RPMI7951 (cell line): ENCODE results near the gene HTRA3. TPM values are rescaled to one million over a fixed set of nuclear protein-coding genes. Genes with fewer than 3 reads are reported as not detected.

ENCODE experiments used
- DNase-seq: peaks from one replicate; pipeline ENCODE4 v3.0.0-alpha.2; 2012; ENCODE audit warnings: low read depth
- total RNA-seq: library from RNA; depleted of rRNA; stranded (reverse); fragments of >200 nt; shearing (Covaris generic); gene quantifications from 2 replicates; pipeline ENCODE4 v1.2.3, GENCODE V29; 2014

HTRA3 gene
- total RNA-seq, 1 experiment from 2014 or later: 7.8 TPM

DNA sequence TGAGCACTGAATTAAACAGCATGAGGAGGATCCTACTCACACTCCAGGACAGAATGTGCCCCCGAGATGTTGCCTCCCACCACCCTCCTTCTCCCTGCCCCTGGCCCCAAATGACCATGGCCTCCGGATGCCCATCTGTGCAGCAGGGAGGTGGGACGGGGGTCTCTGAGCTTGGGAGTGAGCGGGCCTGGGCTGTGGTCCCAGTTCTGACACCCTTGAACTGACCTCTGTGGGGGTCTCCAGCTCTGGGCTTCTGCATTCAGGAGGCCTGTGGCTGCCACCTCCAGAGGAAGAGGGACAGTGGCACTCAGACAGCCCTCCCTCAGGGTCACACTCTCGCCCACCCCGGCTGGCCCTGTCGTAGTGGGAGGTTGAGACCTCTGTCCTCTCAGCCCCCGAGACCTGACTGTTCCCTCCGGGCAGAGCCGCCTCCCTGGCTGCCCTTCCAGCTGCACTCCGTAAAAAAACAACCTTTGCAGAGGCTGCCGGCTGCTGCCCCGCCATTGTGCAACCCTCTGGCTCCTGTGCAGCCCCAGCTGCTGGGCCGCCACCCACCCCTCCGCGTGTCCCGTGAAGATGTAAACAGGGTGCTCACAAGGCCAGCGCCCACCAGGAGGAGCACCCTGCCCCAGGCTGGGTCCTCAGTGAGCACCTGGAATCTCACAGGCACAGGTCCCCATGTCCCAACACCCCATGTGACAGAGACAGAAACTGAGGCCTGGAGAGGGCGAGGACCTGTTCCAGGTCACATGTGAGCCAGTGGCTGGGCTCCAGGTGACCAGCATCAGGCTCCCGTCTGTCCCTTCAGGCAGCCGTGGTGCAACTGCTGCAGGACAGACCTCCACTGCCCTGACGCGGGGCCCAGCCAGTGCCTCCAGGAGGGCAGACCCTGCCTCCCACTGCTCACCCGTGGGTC is 39.6 kb downstream of the HTRA3 start:
- no peak for DNase-seq

DNA sequence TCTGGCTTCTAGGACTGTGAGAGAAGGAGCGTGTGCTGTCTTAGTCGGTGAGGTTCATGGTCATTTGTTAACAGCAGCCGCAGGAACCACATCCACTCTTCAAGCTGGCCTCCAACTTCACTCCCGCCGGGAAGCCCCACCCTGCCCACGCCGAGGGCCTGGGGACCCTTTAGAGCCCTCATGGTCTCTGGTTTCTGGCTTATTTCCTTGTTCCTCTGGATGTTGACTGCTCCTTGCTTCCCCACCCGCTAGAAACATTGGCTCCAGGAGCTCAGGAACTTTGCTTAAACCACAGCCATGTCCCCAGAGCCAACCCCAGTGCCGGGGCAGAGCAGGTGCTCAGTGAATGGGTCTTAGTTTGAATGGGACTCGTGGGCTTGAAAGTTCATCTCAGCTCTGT is 40.8 kb downstream of the HTRA3 start:
- DNase-seq: no peak

DNA sequence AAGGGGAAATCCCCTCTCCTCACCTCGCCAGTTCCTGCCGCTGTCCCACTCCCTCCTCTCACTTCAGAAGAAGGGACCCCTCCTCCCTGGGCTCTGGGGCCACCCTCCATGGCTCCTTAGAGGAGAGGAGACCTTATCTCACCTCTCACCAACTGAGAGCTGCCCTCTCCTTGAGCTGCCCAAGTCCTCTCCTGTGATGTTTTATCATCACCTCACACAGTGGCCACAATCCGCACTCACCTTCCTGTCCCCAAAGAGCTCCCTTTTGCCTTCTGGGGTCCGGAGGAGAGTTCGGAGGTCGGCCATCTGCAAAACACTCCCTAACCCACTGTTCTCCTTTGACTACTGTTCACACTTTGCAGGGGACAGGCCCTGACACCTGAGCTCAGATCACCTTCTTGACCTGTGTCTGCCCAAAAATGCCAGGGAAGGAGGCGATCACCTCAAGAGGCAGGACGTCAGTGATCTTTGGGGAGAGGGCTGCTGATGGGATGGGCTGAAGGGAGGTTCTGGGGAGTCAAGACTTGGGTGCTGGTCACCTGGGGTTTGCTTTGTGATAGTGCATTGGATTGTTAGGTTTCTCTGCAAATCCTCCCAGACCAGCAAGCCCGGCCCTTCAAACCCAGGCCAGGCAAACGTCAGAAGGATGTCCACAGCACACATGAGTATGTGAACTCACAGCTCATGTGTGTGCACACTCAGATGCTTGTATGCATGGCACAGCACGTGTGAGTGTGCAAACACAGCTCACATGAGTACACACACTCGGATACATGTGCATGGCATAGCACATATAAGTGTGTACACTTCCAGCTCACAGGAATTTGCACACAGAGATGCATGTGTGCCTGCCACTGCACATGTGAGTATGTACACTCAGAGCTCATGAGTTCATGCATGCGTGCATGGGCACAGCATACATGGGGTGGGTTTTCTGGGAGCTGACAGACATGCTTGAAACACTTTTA is 41.8 kb downstream of the HTRA3 start:
- no peak for DNase-seq

DNA sequence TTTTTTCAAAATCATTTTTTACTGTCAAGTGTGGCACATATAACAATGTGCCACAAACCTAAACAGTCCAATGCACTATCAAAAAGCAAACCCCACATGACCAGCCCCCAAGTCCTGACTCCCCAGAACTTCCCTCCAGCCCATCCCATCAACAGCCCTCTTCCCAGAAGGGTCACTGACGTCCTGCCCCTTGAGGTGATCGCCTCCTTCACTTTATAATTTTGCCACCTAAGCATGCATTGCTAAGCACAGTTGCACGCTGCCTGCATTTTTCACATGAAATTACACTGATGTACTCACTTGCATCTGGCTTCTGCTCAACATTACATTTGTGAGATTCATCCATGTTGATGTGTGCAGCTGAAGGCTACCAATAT is 42.5 kb downstream of the HTRA3 start:
- no peak for DNase-seq

DNA sequence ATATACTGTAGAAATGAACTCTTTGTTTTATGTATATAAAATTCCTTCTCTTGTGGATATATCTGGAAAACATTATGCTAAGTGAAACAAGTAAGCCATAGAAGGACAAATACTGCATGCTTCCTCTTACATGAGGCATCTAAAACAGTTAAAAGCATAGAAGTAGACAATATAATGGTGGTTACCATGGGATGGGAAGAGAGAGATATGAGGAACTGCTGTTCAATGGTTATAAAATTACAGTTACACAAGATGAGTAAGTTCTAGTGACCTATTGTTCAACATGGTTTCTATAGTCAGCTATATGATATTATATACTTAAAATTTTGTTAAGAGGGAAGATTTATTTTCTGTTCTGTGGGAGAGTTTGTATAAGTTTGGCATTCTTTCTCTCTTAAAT is 43.4 kb downstream of the HTRA3 start:
- no peak for DNase-seq

DNA sequence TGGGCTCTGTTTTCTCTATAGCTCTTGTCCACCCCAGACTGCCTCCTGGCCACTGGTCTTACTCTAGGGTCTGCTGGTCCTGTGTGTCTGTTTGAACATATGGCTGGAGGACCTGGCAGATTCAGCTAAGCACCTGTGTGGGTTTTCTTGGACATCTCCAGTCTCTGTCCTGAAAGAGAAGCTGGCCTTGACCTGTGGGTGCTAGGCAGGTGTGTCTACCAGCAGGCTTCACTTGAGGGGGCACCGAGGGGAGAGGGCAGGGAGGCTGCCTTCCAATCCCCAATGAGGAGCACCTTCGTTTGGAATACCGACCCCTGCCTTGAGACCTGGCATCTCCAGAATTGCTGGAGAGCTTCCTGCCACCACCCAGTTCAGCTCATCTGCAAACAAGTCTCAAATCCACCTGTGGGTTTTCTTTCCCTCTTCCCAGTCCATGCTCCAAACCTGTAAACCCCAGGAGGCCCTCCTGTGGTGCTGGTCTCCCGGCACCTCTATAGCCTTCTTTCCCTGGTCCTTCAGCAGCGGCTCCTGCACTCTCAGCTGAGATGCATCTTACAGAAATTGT is 45.2 kb downstream of the HTRA3 start:
- DNase-seq: no peak

DNA sequence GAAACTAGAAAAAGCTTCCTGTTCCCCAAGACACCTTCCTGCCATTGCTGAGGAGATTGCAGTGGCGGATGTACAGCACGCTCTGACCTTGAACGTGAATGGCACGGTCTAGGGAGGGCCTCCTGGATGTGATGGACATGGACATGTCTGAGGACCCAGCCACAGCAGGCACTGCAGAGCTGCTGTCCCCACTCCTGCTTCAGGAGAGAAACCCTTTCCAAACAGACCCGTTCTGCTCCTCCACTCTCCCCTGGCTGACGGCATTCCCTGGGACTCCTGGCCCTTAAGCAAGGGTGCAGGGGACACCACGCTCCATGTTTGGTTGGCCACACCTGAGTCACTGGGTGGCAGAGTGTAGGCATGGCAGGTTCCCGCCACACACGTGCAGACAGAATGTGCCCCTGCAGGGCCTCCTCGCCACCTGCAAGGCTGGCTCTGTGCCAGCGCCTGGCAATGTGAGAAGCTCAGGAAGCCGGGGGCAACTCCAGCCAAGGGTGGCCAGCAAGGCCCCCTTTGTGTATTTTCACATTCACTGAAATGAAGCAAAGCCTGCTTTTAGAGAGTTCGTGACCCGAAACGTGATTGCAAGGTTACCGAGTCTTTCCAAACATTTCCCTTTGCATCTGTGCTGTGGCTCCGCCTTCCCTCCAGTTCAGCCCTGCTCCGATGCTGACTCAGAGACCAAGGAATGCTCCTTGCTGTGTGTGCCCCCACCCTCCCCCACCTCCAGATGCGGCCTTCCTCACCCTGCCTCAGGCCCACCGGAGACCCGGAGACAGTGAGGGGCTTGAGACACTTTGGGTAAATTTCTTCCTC is 46.1 kb downstream of the HTRA3 start:
- peak; percentile 81 for DNase-seq

DNA sequence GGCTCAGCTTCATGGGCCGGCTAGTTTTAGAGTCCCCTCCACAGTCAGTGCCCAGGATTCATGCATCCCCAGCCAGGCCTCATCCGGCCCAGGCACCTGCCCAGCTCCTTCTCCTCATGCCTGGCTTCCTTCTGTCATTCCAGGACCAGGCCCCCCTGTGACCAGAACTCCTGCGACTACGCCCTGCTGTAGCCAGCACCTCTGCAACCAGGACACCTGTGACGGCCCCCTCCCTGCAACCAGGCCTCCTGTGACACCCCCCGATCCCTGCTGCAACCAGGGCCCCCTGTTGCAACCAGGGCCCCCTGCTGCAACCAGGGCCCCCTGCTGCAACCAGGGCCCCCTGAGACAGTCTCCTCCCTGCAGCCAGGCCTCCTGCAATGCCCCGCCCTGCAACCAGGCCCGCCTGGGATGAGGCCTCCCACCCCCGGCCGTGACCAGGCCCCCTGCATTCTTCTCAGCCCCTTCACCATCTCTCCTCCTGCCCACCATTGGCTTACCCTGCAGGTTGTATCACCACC is 46.8 kb downstream of the HTRA3 start:
- DNase-seq: no peak

DNA sequence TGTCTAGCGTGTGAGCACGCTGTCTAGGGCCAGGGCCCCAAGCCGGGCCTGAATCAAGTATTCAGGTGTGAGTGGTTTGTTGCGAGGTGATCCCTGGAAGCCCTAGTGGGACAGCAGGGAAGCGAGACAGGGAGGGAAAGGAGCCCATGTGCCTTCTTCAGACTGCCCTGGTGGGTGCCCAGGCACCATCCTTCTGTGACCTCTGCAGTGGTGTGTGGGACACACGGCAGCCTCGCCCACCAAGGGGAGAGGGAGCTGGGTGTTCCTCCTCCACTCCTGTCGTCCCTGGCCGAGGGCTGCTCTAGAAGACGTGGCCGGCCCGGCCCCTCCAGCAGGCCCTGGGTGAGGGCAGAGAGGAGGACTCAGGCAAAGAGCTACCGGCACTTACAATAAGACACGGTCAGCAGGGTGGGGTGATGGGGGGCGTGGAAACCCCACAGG is 47.4 kb downstream of the HTRA3 start:
- DNase-seq: no peak

DNA sequence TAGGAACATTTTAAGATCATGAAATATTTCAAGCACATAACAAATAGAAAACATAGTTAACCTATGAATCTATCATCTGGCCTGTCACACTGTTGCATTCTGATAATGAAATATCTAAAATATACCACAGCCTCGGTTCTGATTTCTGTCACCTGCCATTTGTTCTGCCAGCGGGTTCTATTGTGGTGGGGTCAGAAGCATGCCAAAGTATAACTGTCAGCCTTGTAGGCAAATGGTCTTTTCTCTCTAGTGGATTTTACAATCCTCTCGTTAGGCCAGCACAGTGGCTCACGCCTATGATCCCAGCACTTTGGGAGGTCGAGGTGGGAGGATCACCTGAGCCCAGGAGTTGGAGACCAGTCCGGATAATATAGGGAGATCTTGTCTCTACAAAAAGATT is 47.9 kb downstream of the HTRA3 start:
- DNase-seq: no peak

DNA sequence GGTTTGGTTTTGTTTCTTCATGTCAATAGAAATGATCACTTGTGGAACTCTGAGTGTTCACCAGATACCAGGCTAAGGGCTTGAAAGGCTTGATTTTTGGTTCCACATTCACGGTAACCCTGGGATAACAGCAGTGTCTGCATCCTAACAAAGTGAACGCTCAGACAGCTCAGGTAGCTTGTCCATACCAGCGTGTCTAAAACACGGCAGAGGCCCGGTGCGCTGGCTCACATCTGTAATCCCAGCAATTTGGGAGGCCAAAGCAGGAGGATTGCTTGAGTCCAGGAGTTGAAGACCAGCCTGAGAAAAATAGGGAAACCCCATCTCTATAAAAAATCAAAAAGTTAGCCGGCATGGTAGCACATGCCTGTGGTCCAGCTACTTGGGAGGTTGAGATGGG is 49.0 kb downstream of the HTRA3 start:
- no peak for DNase-seq

DNA sequence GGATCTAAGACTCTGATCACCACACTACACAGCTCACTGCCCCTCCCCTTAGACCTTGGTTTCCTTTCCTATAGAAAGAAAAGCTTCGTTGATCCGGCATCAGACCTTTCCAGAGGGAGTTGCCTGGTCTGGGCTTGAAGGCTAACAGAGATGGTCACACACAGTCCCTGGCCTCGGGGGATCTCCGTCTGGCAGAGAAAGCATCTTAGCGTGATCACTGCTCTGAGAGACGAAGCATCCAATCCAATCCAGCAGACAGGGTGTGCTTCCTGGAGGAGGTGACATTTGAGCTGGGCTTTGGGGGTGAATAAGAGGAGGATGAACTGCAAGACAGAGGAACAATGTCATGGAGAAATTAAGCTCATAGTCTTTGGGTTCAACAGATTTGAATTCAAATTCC is 49.5 kb downstream of the HTRA3 start:
- no peak for DNase-seq

DNA sequence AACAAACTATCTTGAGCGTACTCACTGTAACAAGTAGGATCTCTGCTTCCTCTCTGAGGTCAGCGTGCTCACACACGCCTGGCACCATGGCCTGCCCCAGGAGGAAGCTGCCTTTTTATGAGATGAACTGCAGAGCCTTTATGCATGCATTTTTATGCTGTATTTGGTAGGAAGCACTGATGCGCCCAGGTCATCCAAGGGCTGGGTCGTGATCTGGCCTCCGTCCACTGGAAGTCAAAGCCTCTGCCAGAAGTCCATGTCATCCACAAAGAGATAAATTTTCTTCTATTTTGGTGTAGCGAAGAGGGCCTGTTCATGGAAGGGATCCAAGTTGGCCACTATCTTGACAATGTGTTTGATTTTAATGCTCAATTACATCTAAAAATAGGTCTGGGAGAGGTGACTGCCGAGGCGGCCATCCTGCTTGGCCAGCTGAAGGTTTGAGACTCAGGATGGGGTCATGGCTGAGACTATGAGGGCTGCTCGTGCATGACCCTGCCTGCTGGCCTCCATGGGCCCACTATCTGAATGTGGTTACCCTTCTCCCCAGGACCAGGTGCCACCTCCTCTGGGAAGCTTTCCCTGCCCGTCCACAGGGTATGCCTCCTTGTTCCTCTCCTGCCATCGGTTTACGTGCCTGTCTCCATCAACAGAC is 50.3 kb downstream of the HTRA3 start:
- no peak for DNase-seq

DNA sequence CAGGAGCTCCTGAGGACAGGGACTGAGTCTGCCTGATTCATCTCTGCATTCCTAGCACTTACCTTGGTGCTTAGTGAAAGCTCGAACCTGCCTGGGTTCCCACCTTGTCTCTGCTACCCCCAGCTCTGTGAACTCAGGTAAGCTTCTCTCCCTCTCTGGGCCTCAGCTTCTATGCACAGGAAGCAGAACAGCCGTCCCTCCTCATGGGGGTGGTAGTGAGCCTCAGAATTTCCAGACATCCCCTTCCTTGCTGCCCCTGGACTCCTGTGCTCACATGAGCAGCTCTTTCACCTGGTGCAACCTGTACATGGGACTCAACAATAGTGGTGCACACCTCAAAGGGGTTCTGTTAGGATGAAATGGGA is 50.8 kb downstream of the HTRA3 start:
- DNase-seq: no peak

DNA sequence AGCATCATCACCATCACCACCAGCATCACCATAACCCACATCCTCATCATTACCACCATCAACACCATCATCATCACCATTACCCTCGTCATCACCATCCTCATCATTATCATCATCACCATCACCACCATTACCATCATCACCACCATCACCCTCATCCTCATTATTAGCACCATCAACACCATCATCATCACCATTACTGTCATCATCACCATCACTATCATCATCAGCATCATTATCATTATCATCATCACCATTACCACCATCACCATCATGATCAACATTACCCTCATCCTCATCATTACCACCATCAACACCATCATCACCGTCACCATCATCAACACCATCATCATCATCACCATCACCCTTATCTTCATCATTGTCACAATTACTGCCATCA is 51.7 kb downstream of the HTRA3 start:
- no peak for DNase-seq

DNA sequence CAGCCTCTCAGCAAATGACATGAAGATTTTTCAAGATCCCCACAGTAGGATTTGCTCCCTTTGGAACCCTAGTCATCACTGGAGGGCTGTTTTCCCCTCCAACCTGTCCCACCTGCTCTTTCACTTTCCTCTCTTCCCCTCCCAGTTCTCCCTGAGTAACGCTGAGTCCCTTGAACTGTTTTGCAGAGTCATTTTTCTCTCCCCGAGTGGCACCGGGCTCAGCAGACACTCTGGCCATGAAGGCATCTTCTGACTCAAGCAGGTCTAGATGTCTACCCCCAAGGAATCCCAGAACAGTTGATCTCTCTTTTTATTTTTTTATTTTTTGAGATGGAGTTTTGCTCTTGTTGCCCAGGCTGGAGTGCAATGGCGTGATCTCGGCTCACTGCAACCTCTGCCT is 52.2 kb downstream of the HTRA3 start:
- no peak for DNase-seq

DNA sequence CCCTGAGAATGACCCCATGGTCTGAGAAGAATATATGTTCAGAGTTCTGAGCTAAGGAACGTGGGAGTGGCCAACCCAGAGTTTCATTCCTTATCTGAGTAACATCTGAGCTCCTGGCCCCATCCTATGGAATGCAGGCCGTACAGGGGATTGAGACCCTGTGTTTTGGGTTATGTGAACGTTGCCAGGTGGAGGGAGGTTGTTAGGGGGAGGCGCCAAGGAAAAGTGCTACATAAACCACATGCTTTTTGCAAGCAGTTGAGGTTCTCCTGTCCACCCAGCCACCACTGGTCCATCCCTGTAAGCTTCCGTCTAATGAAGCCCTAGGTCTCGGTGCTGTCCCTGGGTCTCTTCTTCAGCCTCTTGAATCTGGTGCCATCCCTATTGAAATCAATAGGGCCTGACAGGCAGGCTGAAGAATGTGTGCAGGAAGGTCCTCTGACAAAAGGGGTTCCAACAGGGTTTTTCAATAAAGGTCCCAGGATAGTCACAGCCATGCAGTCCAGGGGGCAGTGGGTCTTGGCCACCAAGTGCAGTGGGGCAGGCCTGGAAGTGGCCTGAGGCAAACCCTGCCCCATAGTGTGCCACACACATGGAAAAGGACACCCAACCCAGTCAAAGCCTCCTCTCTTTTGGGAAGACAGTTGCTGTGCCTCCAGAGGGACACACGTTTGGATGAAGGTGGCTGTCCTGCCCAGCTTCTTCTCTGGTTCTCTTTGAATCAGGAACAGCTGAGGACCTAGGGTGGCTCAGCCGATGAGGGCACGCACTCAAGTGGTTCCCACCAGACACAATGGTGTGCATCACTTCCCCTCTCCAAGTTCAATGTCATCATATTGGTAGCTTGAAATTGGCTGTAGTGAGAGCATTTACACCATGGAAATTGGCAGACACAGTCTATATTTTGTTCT is 53.5 kb downstream of the HTRA3 start:
- no peak for DNase-seq

DNA sequence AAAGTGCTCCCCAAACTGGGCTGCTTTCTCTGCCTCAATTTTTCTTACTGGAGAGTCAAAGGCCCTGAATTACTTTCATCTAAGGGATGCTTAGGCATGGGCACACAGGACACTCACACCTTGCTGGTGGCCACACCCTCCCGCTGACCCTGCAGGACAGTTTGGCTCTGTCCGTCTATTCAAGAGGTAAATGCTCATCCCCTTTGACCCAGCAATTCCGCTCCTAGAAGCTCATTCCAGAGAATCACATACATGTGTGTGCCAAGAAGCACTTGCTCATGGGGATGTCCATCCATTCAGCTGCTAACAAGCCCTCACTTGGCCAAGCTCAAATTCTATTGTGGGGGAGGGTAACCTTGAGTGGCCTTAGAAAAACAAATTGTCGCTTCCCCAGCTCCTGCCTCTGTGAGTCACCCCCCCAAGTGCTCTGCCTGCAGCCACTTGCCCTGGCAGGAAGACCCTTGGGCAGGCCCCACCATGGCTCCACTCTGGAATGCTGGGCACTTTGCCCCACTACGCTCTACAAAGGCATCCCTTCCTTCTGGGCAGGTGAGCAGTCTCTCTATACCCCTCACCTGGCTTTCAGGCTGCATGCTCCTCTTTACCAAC is 54.5 kb downstream of the HTRA3 start:
- no peak for DNase-seq

DNA sequence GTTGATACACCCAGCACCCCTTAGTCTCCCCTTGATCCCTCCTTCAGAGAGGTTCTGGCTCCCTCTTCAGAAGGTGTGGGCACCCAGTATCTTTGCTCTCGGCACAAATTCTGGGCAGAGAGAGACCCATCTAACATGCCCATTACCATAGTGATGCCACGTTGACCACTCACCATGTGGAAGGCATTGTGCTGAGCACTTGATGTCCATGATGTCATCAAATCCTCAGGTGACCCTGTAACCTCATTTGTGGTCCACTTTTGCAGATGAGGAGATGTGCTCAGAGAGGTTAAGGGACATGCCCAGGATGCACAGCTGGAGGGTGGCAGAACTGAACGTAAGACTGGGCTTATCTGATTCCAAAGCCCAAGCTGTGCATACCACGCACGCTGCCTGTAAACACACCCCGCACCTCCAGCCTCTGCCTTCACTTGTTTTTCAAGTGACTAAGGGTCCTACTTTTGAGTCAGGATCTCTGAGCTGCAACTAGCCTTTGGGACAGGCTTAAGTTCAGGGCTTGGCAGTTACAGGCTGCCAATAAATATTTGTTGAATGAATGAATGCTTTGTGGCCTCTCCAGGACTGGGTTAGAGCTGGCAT is 55.2 kb downstream of the HTRA3 start:
- DNase-seq: no peak
